Measurements from ENCODE around the gene HES1. TPM values are rescaled to one million over a fixed set of nuclear protein-coding genes. Genes with fewer than 3 reads are reported as not detected.

Gene HES1
- total and polyA plus RNA-seq, 9 of the 15 experiments (the other 6 are each of a cell fraction or from before 2014, with no cell fraction given): 3.4 to 37.0 (median 19.3) TPM

GRCh38 chr3:194137506-194138474 is 1.8 kb downstream of the HES1 start (continued):
- TF ChIP-seq NFE2 (IDR thresholded peaks at IDR 0.05; ENCODE audit: low read depth) (no peak), HMG20B (CRISPR knock-in tag; IDR thresholded peaks at IDR 0.05) (no peak), TOE1 (IDR thresholded peaks at IDR 0.05; ENCODE audit: borderline replicate concordance) (no peak), TOE1 (CRISPR knock-in tag; IDR thresholded peaks at IDR 0.05; ENCODE audit: borderline replicate concordance, low read depth) (no peak), POLR2H (tag; IDR thresholded peaks at IDR 0.05; ENCODE audit: low read depth) (no peak), BDP1 (IDR thresholded peaks at IDR 0.05; ENCODE audit: insufficient read depth, insufficient read length) (no peak), SUPT5H (IDR thresholded peaks at IDR 0.05) (no peak; the same call in 1 of the 2 replicates), MEIS2 (IDR thresholded peaks at IDR 0.05; ENCODE audit: partially characterized antibody) (no peak), MIER1 (IDR thresholded peaks at IDR 0.05; ENCODE audit: low read depth) (no peak), CHAMP1 (IDR thresholded peaks at IDR 0.05) (0 out of 2 replicates have a peak, but pooled peaks have one; percentile 24), RNF2 (IDR thresholded peaks at IDR 0.05) (no peak), LARP7 (IDR thresholded peaks at IDR 0.05) (no peak), ZNF589 (CRISPR knock-in tag; IDR thresholded peaks at IDR 0.05; ENCODE audit: low read depth) (no peak), E2F5 (CRISPR knock-in tag; IDR thresholded peaks at IDR 0.05) (no peak), UBTF (IDR thresholded peaks at IDR 0.05; ENCODE audit: borderline replicate concordance in 1 of 2, low read depth in 2 of 2, low read length in 2 of 2) (peak; percentile 71 to 76; a peak in 3 of 4 replicates), POLR2G (IDR thresholded peaks at IDR 0.05; ENCODE audit: low read depth, low read length) (peak; percentile 89), NKRF (IDR thresholded peaks at IDR 0.05; ENCODE audit: borderline replicate concordance) (no peak; the same call in 1 of the 2 replicates), STAG1 (CRISPR knock-in tag; IDR thresholded peaks at IDR 0.05; ENCODE audit: borderline replicate concordance) (0 out of 2 replicates have a peak, but pooled peaks have one; percentile 38), CHD1 (IDR thresholded peaks at IDR 0.05; ENCODE audit: low read length) (no peak), MCM7 (IDR thresholded peaks at IDR 0.05) (no peak)
